Natural killer cell (primary cell): ENCODE results near the gene SPAG17. TPM values are rescaled to one million over a fixed set of nuclear protein-coding genes. Genes with fewer than 3 reads are reported as not detected.
"Not testable (repeated sequence)": the region's sequence is repeated elsewhere in the genome, so short reads cannot be mapped to it uniquely, and the experiment has no call there.

Experiments used
- ATAC-seq, 3 donors: fragments of 150-1000 bp in 2 of 3; fragments of 200-7000 bp in 1 of 3; cut with Tn5 transposase; 1 replicate in 1 of 3; 2 replicates in 2 of 3; pipeline ENCODE4 v1.10.0; 2021; ENCODE audit warnings: mild to moderate bottlenecking in 2 of 3, moderate library complexity in 2 of 3
- DNase-seq, 2 donors: peaks; one replicate each; pipeline versions ENCODE4 v3.0.0 to v3.0.0-alpha.2; 2013 to 2021; ENCODE audit warnings: mixed read lengths in 1 of 2
- H3K27ac ChIP-seq: one replicate; pipeline ENCODE4 v1.5.1; 2013; ENCODE audit warnings: mild to moderate bottlenecking, low read length
- H3K27me3 ChIP-seq: one replicate; pipeline ENCODE4 v1.6.1; 2013; ENCODE audit warnings: low read length; ENCODE audit not compliant: control insufficient read depth, insufficient read depth
- H3K36me3 ChIP-seq: one replicate; pipeline ENCODE4 v1.6.1; 2013; ENCODE audit warnings: low read length; ENCODE audit not compliant: control insufficient read depth, insufficient read depth
- H3K4me1 ChIP-seq: one replicate; pipeline ENCODE4 v1.6.1; 2013; ENCODE audit warnings: low read length; ENCODE audit not compliant: control insufficient read depth, insufficient read depth
- H3K4me3 ChIP-seq: one replicate; pipeline ENCODE4 v1.5.1; 2013; ENCODE audit warnings: low read length
- H3K9me3 ChIP-seq: one replicate; pipeline ENCODE4 v1.6.1; 2013; ENCODE audit warnings: low read length; ENCODE audit not compliant: control insufficient read depth, insufficient read depth
- H3K27ac Mint-ChIP-seq, 2 donors: one replicate each; pipeline ENCODE4 v1.8.0; 2022; ENCODE audit warnings: mild to moderate bottlenecking in 2 of 2, mixed read lengths in 2 of 2, moderate library complexity in 1 of 2
- H3K27me3 Mint-ChIP-seq, 2 donors: one replicate each; pipeline ENCODE4 v1.8.0; 2022; ENCODE audit warnings: low read depth in 2 of 2, mixed read lengths in 2 of 2
- H3K36me3 Mint-ChIP-seq: one replicate; pipeline ENCODE4 v1.8.0; 2022; ENCODE audit warnings: mixed read lengths
- H3K4me1 Mint-ChIP-seq, 2 donors: one replicate each; pipeline ENCODE4 v1.8.0; 2022; ENCODE audit warnings: mixed read lengths in 2 of 2
- H3K4me3 Mint-ChIP-seq: one replicate; pipeline ENCODE4 v1.8.0; 2022; ENCODE audit warnings: mild to moderate bottlenecking, moderate library complexity, mixed read lengths
- H3K9me3 Mint-ChIP-seq, 2 donors: one replicate each; pipeline ENCODE4 v1.8.0; 2022; ENCODE audit warnings: mixed read lengths in 2 of 2
- WGBS: methylation state at CpG from one replicate; pipeline ENCODE4 v1.1.7; 2013; ENCODE audit warnings: missing lambda C conversion rate; ENCODE audit not compliant: insufficient coverage; 5-methylcytosine and 5-hydroxymethylcytosine counted together
- intact Hi-C: fragments of 100-400 bp; cut with micrococcal nuclease; formaldehyde crosslinking; loops from one replicate; pipeline ENCODE4 v1.14.2; 2022
- total RNA-seq, 4 donors: library from RNA; stranded (reverse); fragments of 120-200 nt in 1 of 4; gene quantifications; one replicate each; pipeline versions ENCODE4 v1.2.3 to v1.2.4, GENCODE V29; 2013 to 2022
- TF ChIP-seq, protein P1 (sequence below): fragments of 200-600 bp; IDR thresholded peaks from one replicate; pipeline ENCODE4 v1.8.0; 2022; ENCODE audit warnings: antibody characterized with exemption

SPAG17 gene
- total RNA-seq, 3 donors from 2014 or later (not counting 1 experiment from before 2014, with no cell fraction given): not detected

GRCh38 chr1:117928881-117929342 lies 256.1 kb downstream of the SPAG17 start:
- Mint-ChIP-seq H3K36me3 (no peaks in the 10 kb centered on the region), H3K9me3 (no peaks in the 10 kb centered on the region), H3K27ac (peak overlapping the region; percentile 91 to 98), H3K4me1 (peaks cover 46 to 58% of the 10 kb centered on the region in 2 donors), H3K27me3 (no peaks in the 10 kb centered on the region), H3K4me3 (peak overlapping the region; percentile 91)
- H3K27me3 ChIP-seq: no peaks in the 10 kb centered on the region
- ATAC-seq (peak; percentile 49 to 64 (median 59)), DNase-seq (peak; percentile 56 to 77)
- intact Hi-C loops: loop anchor here (10.0 kb wide), 1 partner anchor 1216 kb away; the partner anchor contains the start of gene WARS2
- TF ChIP-seq, protein P1, sequence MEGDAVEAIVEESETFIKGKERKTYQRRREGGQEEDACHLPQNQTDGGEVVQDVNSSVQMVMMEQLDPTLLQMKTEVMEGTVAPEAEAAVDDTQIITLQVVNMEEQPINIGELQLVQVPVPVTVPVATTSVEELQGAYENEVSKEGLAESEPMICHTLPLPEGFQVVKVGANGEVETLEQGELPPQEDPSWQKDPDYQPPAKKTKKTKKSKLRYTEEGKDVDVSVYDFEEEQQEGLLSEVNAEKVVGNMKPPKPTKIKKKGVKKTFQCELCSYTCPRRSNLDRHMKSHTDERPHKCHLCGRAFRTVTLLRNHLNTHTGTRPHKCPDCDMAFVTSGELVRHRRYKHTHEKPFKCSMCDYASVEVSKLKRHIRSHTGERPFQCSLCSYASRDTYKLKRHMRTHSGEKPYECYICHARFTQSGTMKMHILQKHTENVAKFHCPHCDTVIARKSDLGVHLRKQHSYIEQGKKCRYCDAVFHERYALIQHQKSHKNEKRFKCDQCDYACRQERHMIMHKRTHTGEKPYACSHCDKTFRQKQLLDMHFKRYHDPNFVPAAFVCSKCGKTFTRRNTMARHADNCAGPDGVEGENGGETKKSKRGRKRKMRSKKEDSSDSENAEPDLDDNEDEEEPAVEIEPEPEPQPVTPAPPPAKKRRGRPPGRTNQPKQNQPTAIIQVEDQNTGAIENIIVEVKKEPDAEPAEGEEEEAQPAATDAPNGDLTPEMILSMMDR: no peak
- peak overlapping the region; percentile 80 for H3K27ac ChIP-seq
- H3K4me3 ChIP-seq: peak overlapping the region; percentile 74
- no peaks in the 10 kb centered on the region for H3K9me3 ChIP-seq
- H3K36me3 ChIP-seq: no peaks in the 10 kb centered on the region
- peaks cover 18% of the 10 kb centered on the region for H3K4me1 ChIP-seq
- WGBS: 0% methylated on average over 24 of the region's 24 CpGs

DNA sequence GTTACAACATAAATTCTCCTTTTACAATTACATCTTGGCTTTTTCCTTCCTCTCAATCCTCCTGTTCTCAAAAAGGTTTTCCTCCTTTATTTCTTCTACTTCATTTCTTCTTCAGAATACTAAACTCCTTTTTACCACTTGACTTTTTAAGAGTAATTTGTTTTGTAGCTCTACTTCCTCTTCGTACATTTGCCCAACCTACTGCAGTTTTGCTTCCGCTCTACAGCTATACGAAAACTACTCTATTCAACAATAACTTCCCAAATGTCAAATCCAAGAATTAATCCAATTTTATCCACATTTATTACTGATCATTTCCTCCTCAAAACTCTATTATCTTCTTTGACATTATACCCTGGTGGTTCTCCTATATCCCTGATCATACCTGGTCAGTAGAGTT lies 259.0 kb downstream of the SPAG17 start:
- no peak overlapping the region for H3K27ac ChIP-seq
- no peaks in the 10 kb centered on the region for H3K36me3 ChIP-seq
- Mint-ChIP-seq H3K4me1 (peaks cover 40 to 43% of the 10 kb centered on the region in 2 donors), H3K9me3 (no peaks in the 10 kb centered on the region), H3K4me3 (no peak overlapping the region), H3K27me3 (no peaks in the 10 kb centered on the region), H3K27ac (peak overlapping the region in 1 of 2 donors; percentile 5), H3K36me3 (no peaks in the 10 kb centered on the region)
- intact Hi-C loops: loop anchor here (10.0 kb wide), 1 partner anchor 1219 kb away; the partner anchor contains the start of gene WARS2
- H3K27me3 ChIP-seq: no peaks in the 10 kb centered on the region
- WGBS: 59% methylated on average over 3 of the region's 3 CpGs
- peaks cover 17% of the 10 kb centered on the region for H3K4me1 ChIP-seq
- H3K4me3 ChIP-seq: no peak overlapping the region
- DNase-seq (no peak), ATAC-seq (no peak)
- no peaks in the 10 kb centered on the region for H3K9me3 ChIP-seq
- TF ChIP-seq, protein P1: no peak

DNA sequence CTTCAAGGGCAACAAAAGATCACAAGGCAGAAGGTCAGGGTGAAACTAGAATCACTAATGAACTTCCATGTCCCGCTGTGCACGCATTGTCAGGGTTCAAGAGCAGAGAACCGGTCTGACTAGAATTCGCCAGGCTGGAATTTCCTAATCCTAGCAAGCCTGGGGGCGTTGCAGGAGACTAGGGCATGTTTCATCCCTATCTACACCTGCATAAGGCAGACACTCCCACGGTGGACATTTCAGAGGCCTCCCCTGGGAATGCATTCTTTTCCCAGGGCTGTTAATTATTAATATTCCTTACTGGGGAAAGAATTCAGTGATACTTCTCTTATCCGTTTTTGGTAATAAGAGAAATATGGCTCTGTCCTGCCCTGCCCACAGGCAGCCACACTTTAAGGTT lies 262.3 kb downstream of the SPAG17 start:
- H3K4me3 Mint-ChIP-seq, H3K36me3 Mint-ChIP-seq, H3K27me3 Mint-ChIP-seq, H3K27ac ChIP-seq, H3K4me1 ChIP-seq, DNase-seq, H3K27ac Mint-ChIP-seq, H3K9me3 Mint-ChIP-seq, H3K9me3 ChIP-seq, H3K4me3 ChIP-seq, H3K27me3 ChIP-seq, ATAC-seq: not testable (repeated sequence)
- peaks cover 18% of the 10 kb centered on the region for H3K36me3 ChIP-seq
- WGBS: 97% methylated on average over 7 of the region's 7 CpGs
- intact Hi-C loops: loop anchor here (10.0 kb wide), 1 partner anchor 1222 kb away; the partner anchor contains the start of gene WARS2
- peaks cover 11 to 17% of the 10 kb centered on the region in 2 donors for H3K4me1 Mint-ChIP-seq

DNA sequence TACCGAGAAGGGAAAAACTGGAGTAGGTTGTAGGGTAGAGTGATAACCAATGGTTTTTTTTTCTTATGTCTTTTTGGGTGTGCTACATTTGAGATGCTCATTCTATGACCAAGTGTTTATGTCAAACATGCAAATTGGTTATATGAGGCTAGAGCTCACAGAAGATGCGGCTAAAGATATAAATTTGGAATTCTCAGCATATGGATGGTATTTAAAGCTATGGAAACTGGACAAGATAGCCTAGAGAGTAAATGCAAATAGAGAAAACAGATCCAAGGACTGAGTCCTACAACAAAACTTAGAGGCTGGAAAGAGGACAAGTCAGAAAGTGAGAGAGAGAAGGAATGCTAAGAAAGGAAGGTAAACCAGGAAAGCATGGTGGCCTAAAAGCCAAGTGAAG lies 263.0 kb downstream of the SPAG17 start:
- H3K36me3 ChIP-seq: peaks cover 25% of the 10 kb centered on the region
- Mint-ChIP-seq H3K27ac (no peak overlapping the region), H3K4me3 (no peak overlapping the region), H3K4me1 (peaks cover 11 to 12% of the 10 kb centered on the region in 2 donors), H3K36me3 (peaks cover 5% of the 10 kb centered on the region), H3K27me3 (no peaks in the 10 kb centered on the region), H3K9me3 (no peaks in the 10 kb centered on the region)
- 100% methylated on average over 2 of the region's 2 CpGs for WGBS
- no peaks in the 10 kb centered on the region for H3K4me1 ChIP-seq
- H3K9me3 ChIP-seq: no peaks in the 10 kb centered on the region
- H3K27me3 ChIP-seq: no peaks in the 10 kb centered on the region
- no peak overlapping the region for H3K4me3 ChIP-seq
- intact Hi-C loops: loop anchor here (10.0 kb wide), 1 partner anchor 1223 kb away; the partner anchor contains the start of gene WARS2
- H3K27ac ChIP-seq: no peak overlapping the region
- DNase-seq (no peak), ATAC-seq (no peak)
- TF ChIP-seq, protein P1: no peak
